GM23338 (cell line): Measurements from ENCODE around the gene OTOG. TPM values are rescaled to one million over a fixed set of nuclear protein-coding genes. Genes with fewer than 3 reads are reported as not detected.

ENCODE experiments used
- ATAC-seq: fragments of 200-7000 bp; cut with Tn5 transposase; 3 replicates; pipeline ENCODE4 v1.9.1; 2020
- DNase-seq: peaks from one replicate; pipeline ENCODE4 v3.0.0-alpha.2; 2015; ENCODE audit warnings: low spot score
- H2AFZ ChIP-seq: fragments of 200-600 bp; sonication (generic); 2 replicates; pipeline ENCODE4 v1.8.0; 2016; ENCODE audit warnings: antibody characterized with exemption, mild to moderate bottlenecking, moderate library complexity
- H3F3A ChIP-seq: fragments of 200-600 bp; sonication (generic); replicated peaks from 2 replicates; pipeline ENCODE4 v1.8.0; 2017; ENCODE audit warnings: antibody characterized with exemption, mixed run types, low read depth
- H3K27ac ChIP-seq: fragments of 200-600 bp; sonication (generic); 2 replicates; pipeline ENCODE4 v1.6.1; 2016; ENCODE audit warnings: low read depth
- H3K27me3 ChIP-seq: fragments of 200-600 bp; sonication (generic); 2 replicates; pipeline ENCODE4 v1.8.0; 2016; ENCODE audit warnings: mild to moderate bottlenecking, mixed run types, moderate library complexity; ENCODE audit not compliant: insufficient read depth
- H3K36me3 ChIP-seq: fragments of 200-600 bp; sonication (generic); 2 replicates; pipeline ENCODE4 v1.8.0; 2016; ENCODE audit warnings: mild to moderate bottlenecking; ENCODE audit not compliant: insufficient read depth
- H3K4me1 ChIP-seq: fragments of 200-600 bp; sonication (generic); 2 replicates; pipeline ENCODE4 v1.8.0; 2016; ENCODE audit warnings: mild to moderate bottlenecking, moderate library complexity; ENCODE audit not compliant: insufficient read depth
- H3K4me2 ChIP-seq: fragments of 200-600 bp; sonication (generic); 2 replicates; pipeline ENCODE4 v1.7.1; 2017; ENCODE audit warnings: mixed run types
- H3K4me3 ChIP-seq: fragments of 200-600 bp; sonication (generic); 2 replicates; pipeline ENCODE4 v1.6.1; 2016; ENCODE audit warnings: mixed run types
- H3K79me2 ChIP-seq: fragments of 200-600 bp; sonication (generic); replicated peaks from 2 replicates; pipeline ENCODE4 v1.8.0; 2017; ENCODE audit warnings: mild to moderate bottlenecking; ENCODE audit not compliant: insufficient read depth
- H3K9me2 ChIP-seq: fragments of 200-600 bp; sonication (generic); 2 replicates; pipeline ENCODE4 v1.8.0; 2017; ENCODE audit not compliant: insufficient read depth
- H4K20me1 ChIP-seq: fragments of 200-600 bp; sonication (generic); replicated peaks from 2 replicates; pipeline ENCODE4 v1.8.0; 2017; ENCODE audit warnings: mild to moderate bottlenecking; ENCODE audit not compliant: insufficient read depth
- H3K27ac Mint-ChIP-seq: 2 replicates; pipeline ENCODE4 v1.8.0; 2020; ENCODE audit warnings: inconsistent platforms, mild to moderate bottlenecking, moderate library complexity, mixed read lengths
- H3K27me3 Mint-ChIP-seq: 3 replicates; pipeline ENCODE4 v1.8.0; 2022; ENCODE audit warnings: low read depth, mild to moderate bottlenecking, moderate library complexity, mixed read lengths, inconsistent platforms; ENCODE audit not compliant: insufficient read depth, poor library complexity
- H3K36me3 Mint-ChIP-seq: 3 replicates; pipeline ENCODE4 v1.8.0; 2021; ENCODE audit warnings: low read depth, mild to moderate bottlenecking, inconsistent platforms, moderate library complexity, mixed read lengths
- H3K4me1 Mint-ChIP-seq: 3 replicates; pipeline ENCODE4 v1.8.0; 2020; ENCODE audit warnings: mild to moderate bottlenecking, inconsistent platforms, mixed read lengths
- H3K4me3 Mint-ChIP-seq: 3 replicates; pipeline ENCODE4 v1.8.0; 2021; ENCODE audit warnings: moderate library complexity, mild to moderate bottlenecking, inconsistent platforms, mixed read lengths
- H3K9me3 Mint-ChIP-seq: 3 replicates; pipeline ENCODE4 v1.8.0; 2020; ENCODE audit warnings: moderate library complexity, mild to moderate bottlenecking, inconsistent platforms, mixed read lengths
- CTCF ChIP-seq, 2 experiments: fragments of 200-600 bp in 1 of 2; sonication (generic) in 1 of 2; conservative IDR thresholded peaks; 2 replicates each; pipeline versions ENCODE4 v1.5.1 to v1.6.1; 2016 to 2017; ENCODE audit warnings: antibody characterized with exemption in 2 of 2, low read depth in 2 of 2, mild to moderate bottlenecking in 2 of 2, moderate library complexity in 1 of 2
- ETS1 ChIP-seq: IDR thresholded peaks from 2 replicates; pipeline ENCODE4 v1.6.1; 2016; ENCODE audit warnings: antibody characterized with exemption
- EZH2 ChIP-seq: fragments of 200-600 bp; sonication (generic); IDR thresholded peaks from one replicate; pipeline ENCODE4 v1.8.0; 2017; ENCODE audit warnings: antibody characterized with exemption, mild to moderate bottlenecking, low read depth; ENCODE audit not compliant: unreplicated experiment
- JUNB ChIP-seq: IDR thresholded peaks from one replicate; pipeline ENCODE4 v1.6.1; 2016; ENCODE audit warnings: antibody characterized with exemption; ENCODE audit not compliant: unreplicated experiment
- STAT1 ChIP-seq: IDR thresholded peaks from one replicate; pipeline ENCODE4 v1.6.1; 2016; ENCODE audit warnings: antibody characterized with exemption; ENCODE audit not compliant: unreplicated experiment
- ZNF331 ChIP-seq: fragments of 250-450 bp; sonication (Bioruptor Pico); IDR thresholded peaks from 2 replicates; pipeline ENCODE4 v1.5.0; 2020; ENCODE audit warnings: low read depth, mild to moderate bottlenecking, moderate library complexity
- polyA plus RNA-seq: library from polyadenylated mRNA; unstranded; fragments of >200 nt; fragmentation: Nextera tagmentation; extraction: Ambion mirVana; gene quantifications from 2 replicates; pipeline ENCODE4 v1.2.1, GENCODE V29; 2016
- total RNA-seq: library from RNA; depleted of rRNA; stranded (reverse); fragments of >200 nt; shearing (Covaris generic); gene quantifications from 2 replicates; pipeline ENCODE4 v1.2.3, GENCODE V29; 2014
- TF ChIP-seq, protein P1 (sequence below): fragments of 250-450 bp; sonication (Bioruptor Pico); IDR thresholded peaks from 2 replicates; pipeline ENCODE4 v1.5.0; 2020; ENCODE audit warnings: mild to moderate bottlenecking, moderate library complexity

OTOG gene
- total and polyA plus RNA-seq, 2 experiments from 2014 or later: 0.40 to 0.52 TPM

DNA sequence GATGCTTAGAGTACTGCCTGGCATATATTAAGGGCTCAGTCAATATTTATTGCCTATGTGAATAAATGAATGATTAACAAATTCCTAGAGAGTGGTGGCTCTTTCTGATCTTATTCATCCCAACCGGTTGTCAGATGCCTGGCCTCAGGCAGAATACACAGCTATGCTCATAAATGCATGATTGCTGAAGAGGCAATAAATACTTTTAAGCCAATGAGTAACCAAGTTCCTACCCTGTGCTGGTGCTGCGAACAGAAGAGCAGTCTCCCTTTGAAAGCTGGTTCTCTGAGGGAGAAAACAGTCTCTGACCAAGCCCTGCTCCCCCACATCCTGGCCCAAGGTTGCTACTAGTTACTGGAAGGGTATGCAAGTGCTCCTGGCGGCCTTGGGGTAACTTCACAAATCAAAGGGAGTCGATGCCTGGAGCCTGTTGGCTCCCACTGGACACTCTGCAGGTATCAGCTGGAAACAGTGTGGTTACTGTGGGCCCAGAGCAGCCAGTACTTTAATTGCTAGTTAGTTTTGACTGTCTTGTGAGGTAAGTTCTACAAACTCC is 5.7 kb upstream of the OTOG start:
- ATAC-seq (no peak), DNase-seq (no peak)
- Mint-ChIP-seq H3K27me3 (peaks cover 17% of the 10 kb centered on the region), H3K4me1 (peaks cover 36% of the 10 kb centered on the region), H3K36me3 (no peaks in the 10 kb centered on the region), H3K4me3 (no peak overlapping the region), H3K9me3 (no peaks in the 10 kb centered on the region), H3K27ac (no peak overlapping the region)
- Histone ChIP-seq H2AFZ (no peak overlapping the region), H3K4me2 (no peak overlapping the region), H3K79me2 (no peaks in the 10 kb centered on the region), H3K9me2 (no peaks in the 10 kb centered on the region), H4K20me1 (no peaks in the 10 kb centered on the region), H3K4me1 (peaks cover 13% of the 10 kb centered on the region), H3K4me3 (no peak overlapping the region), H3F3A (no peaks in the 10 kb centered on the region), H3K27me3 (peaks cover 13% of the 10 kb centered on the region), H3K27ac (no peak overlapping the region), H3K36me3 (no peaks in the 10 kb centered on the region)
- TF ChIP-seq ZNF331 (CRISPR knock-in tag): no peak
- no peak for TF ChIP-seq JUNB
- no peak for TF ChIP-seq EZH2
- no peak for TF ChIP-seq STAT1
- TF ChIP-seq ETS1: no peak
- TF ChIP-seq, protein P1, sequence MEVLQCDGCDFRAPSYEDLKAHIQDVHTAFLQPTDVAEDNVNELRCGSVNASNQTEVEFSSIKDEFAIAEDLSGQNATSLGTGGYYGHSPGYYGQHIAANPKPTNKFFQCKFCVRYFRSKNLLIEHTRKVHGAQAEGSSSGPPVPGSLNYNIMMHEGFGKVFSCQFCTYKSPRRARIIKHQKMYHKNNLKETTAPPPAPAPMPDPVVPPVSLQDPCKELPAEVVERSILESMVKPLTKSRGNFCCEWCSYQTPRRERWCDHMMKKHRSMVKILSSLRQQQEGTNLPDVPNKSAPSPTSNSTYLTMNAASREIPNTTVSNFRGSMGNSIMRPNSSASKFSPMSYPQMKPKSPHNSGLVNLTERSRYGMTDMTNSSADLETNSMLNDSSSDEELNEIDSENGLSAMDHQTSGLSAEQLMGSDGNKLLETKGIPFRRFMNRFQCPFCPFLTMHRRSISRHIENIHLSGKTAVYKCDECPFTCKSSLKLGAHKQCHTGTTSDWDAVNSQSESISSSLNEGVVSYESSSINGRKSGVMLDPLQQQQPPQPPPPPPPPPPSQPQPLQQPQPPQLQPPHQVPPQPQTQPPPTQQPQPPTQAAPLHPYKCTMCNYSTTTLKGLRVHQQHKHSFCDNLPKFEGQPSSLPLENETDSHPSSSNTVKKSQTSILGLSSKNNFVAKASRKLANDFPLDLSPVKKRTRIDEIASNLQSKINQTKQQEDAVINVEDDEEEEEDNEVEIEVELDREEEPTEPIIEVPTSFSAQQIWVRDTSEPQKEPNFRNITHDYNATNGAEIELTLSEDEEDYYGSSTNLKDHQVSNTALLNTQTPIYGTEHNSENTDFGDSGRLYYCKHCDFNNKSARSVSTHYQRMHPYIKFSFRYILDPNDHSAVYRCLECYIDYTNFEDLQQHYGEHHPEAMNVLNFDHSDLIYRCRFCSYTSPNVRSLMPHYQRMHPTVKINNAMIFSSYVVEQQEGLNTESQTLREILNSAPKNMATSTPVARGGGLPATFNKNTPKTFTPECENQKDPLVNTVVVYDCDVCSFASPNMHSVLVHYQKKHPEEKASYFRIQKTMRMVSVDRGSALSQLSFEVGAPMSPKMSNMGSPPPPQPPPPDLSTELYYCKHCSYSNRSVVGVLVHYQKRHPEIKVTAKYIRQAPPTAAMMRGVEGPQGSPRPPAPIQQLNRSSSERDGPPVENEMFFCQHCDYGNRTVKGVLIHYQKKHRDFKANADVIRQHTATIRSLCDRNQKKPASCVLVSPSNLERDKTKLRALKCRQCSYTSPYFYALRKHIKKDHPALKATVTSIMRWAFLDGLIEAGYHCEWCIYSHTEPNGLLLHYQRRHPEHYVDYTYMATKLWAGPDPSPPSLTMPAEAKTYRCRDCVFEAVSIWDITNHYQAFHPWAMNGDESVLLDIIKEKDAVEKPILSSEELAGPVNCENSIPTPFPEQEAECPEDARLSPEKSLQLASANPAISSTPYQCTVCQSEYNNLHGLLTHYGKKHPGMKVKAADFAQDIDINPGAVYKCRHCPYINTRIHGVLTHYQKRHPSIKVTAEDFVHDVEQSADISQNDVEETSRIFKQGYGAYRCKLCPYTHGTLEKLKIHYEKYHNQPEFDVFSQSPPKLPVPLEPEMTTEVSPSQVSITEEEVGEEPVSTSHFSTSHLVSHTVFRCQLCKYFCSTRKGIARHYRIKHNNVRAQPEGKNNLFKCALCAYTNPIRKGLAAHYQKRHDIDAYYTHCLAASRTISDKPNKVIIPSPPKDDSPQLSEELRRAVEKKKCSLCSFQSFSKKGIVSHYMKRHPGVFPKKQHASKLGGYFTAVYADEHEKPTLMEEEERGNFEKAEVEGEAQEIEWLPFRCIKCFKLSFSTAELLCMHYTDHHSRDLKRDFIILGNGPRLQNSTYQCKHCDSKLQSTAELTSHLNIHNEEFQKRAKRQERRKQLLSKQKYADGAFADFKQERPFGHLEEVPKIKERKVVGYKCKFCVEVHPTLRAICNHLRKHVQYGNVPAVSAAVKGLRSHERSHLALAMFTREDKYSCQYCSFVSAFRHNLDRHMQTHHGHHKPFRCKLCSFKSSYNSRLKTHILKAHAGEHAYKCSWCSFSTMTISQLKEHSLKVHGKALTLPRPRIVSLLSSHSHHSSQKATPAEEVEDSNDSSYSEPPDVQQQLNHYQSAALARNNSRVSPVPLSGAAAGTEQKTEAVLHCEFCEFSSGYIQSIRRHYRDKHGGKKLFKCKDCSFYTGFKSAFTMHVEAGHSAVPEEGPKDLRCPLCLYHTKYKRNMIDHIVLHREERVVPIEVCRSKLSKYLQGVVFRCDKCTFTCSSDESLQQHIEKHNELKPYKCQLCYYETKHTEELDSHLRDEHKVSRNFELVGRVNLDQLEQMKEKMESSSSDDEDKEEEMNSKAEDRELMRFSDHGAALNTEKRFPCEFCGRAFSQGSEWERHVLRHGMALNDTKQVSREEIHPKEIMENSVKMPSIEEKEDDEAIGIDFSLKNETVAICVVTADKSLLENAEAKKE (CRISPR knock-in tag): no peak
- TF ChIP-seq CTCF (conservative IDR thresholded peaks at IDR 0.05; ENCODE audit: low read depth in 2 of 2): no peak
